Osteoblast (primary cell): ENCODE measurements around the gene UBP1. TPM values are rescaled to one million over a fixed set of nuclear protein-coding genes. Genes with fewer than 3 reads are reported as not detected.
A peak's percentile ranks its signal among the peaks of the same experiment; 100 is the strongest.

ENCODE experiments used
- DNase-seq: peaks from one replicate; pipeline ENCODE4 v3.0.0; 2011; ENCODE audit warnings: low spot score, mixed read lengths; ENCODE audit not compliant: insufficient read length; ENCODE audit errors: missing footprints
- H2AFZ ChIP-seq: 2 replicates; pipeline ENCODE4 v1.6.0; 2011; ENCODE audit warnings: mild to moderate bottlenecking, low read length
- H3K27ac ChIP-seq: 2 replicates; pipeline ENCODE4 v1.5.1; 2011; ENCODE audit warnings: mild to moderate bottlenecking, low read depth, low read length, moderate library complexity
- H3K27me3 ChIP-seq: 2 replicates; pipeline ENCODE4 v1.6.0; 2012; ENCODE audit warnings: mild to moderate bottlenecking, control low read depth, inconsistent platforms, low read length, moderate library complexity; ENCODE audit not compliant: insufficient read depth
- H3K36me3 ChIP-seq: 2 replicates; pipeline ENCODE4 v1.5.1; 2011; ENCODE audit warnings: mild to moderate bottlenecking, low read length, control low read depth, moderate library complexity; ENCODE audit not compliant: insufficient read depth
- H3K4me1 ChIP-seq: 2 replicates; pipeline ENCODE4 v1.5.1; 2011; ENCODE audit warnings: mild to moderate bottlenecking, low read length, control low read depth, moderate library complexity; ENCODE audit not compliant: insufficient read depth
- H3K4me2 ChIP-seq: 2 replicates; pipeline ENCODE4 v1.6.0; 2011; ENCODE audit warnings: mild to moderate bottlenecking, low read length; ENCODE audit not compliant: insufficient read depth
- H3K4me3 ChIP-seq: fragments of 200-600 bp; sonication (generic); 3 replicates; pipeline ENCODE4 v1.5.1; 2012; ENCODE audit warnings: mild to moderate bottlenecking, low read length, inconsistent platforms; ENCODE audit not compliant: insufficient read depth
- H3K79me2 ChIP-seq: 2 replicates; pipeline ENCODE4 v1.6.0; 2012; ENCODE audit warnings: mild to moderate bottlenecking, low read length, control low read depth, inconsistent platforms; ENCODE audit not compliant: insufficient read depth
- H3K9me3 ChIP-seq: 2 replicates; pipeline ENCODE4 v1.5.1; 2011; ENCODE audit warnings: low read depth, low read length, control low read depth
- H4K20me1 ChIP-seq: 2 replicates; pipeline ENCODE4 v1.6.0; 2012; ENCODE audit warnings: mild to moderate bottlenecking, low read length, control low read depth; ENCODE audit not compliant: insufficient read depth
- CTCF ChIP-seq: IDR thresholded peaks from 2 replicates; pipeline ENCODE4 v1.5.1; 2011; ENCODE audit warnings: mild to moderate bottlenecking, low read depth, low read length, moderate library complexity; ENCODE audit errors: extremely low read depth
- total RNA-seq: library from RNA; depleted of rRNA; stranded (reverse); fragments of >200 nt; gene quantifications from 2 replicates; pipeline ENCODE4 v1.2.3, GENCODE V29; 2012

Gene UBP1
- total RNA-seq, 1 donor = 77.4 TPM

DNA sequence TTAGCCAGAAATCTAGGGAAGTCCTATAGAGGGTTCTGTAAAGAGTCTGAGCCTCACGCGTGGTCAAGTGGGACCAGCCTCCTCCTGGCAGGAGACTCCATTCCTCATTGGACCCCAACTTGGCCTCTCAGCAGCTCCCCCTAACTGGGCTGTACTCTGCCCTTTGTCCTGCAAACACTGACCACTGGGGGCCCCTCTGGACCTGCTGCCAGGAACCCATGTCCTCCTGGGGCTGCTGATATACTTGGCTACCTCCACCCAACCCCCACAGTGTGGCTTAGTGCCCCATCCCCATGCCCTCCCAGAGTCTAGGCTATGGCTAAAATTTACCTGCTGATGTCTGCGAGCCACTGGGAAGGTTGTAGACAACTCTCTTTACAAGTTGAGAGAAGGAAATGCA is 62.7 kb downstream of the UBP1 start:
- H3K4me3 ChIP-seq = no peak overlapping the region
- H3K9me3 ChIP-seq = no peaks in the 10 kb centered on the region
- no peaks in the 10 kb centered on the region for H3K79me2 ChIP-seq
- DNase-seq = no peak
- H3K4me2 ChIP-seq = no peak overlapping the region
- TF ChIP-seq CTCF = no peak
- peaks cover 2% of the 10 kb centered on the region for H4K20me1 ChIP-seq
- H3K27ac ChIP-seq = peak overlapping the region; percentile 25
- H3K4me1 ChIP-seq = peaks cover 13% of the 10 kb centered on the region
- H2AFZ ChIP-seq = no peak overlapping the region
- H3K36me3 ChIP-seq = peaks cover 33% of the 10 kb centered on the region
- H3K27me3 ChIP-seq = no peaks in the 10 kb centered on the region

GRCh38 chr3:33373082-33373437 is 67.1 kb downstream of the UBP1 start:
- H3K27me3 ChIP-seq = no peaks in the 10 kb centered on the region
- H4K20me1 ChIP-seq = no peaks in the 10 kb centered on the region
- H3K27ac ChIP-seq = no peak overlapping the region
- peaks cover 18% of the 10 kb centered on the region for H3K36me3 ChIP-seq
- H3K79me2 ChIP-seq = no peaks in the 10 kb centered on the region
- H3K4me1 ChIP-seq = peaks cover 13% of the 10 kb centered on the region
- H3K4me2 ChIP-seq = peak overlapping the region; percentile 80
- no peak overlapping the region for H2AFZ ChIP-seq
- no peaks in the 10 kb centered on the region for H3K9me3 ChIP-seq
- no peak overlapping the region for H3K4me3 ChIP-seq
- TF ChIP-seq CTCF = no peak
- DNase-seq = no peak

DNA sequence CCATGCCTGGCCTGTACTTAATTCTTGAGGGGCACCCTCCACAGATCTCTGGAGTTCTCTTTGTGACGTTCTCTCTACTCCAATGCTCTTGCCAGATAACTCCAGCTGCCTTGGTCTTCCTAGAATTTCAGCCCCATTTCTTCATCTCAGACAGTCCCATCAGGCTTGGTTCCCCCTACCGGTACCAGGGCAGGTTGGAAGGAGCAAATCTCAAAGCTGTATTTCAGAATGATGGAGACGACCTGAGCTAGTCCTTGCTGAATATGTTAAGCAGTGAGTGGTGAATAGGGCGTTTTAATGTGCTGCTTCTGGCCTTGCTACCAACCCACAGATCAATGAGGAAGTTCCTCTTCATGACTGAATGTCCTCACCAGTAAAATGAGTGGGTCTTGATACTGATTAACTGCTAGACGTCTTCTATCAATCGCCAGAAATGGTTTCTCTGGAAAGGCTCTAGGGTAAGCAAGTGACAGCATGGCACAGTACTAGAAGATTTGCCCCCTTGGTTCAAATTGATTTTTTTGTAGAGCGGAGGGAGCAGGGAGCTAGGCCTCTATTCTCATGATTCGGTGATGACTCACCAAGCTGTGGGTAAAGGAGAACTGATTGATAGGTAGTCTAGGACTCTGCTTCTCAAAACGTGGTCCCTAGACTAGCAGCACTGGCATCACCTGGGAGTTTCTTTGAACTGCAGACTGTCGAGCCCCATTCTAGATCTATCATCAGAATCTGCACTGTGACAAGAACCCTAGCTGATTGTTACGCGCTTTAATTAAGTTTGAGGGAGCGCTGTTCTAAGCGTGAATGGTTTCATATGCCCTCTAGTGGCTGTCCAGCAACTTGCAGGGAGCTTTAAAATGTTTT is 67.8 kb downstream of the UBP1 start:
- TF ChIP-seq CTCF = peak; percentile 96
- H4K20me1 ChIP-seq = no peaks in the 10 kb centered on the region
- H3K4me2 ChIP-seq = peak overlapping the region; percentile 80
- no peaks in the 10 kb centered on the region for H3K9me3 ChIP-seq
- peaks cover 18% of the 10 kb centered on the region for H3K36me3 ChIP-seq
- peak overlapping the region; percentile 52 for H3K4me3 ChIP-seq
- H3K27ac ChIP-seq = peak overlapping the region; percentile 7
- no peaks in the 10 kb centered on the region for H3K27me3 ChIP-seq
- H2AFZ ChIP-seq = peak overlapping the region; percentile 9
- peaks cover 7% of the 10 kb centered on the region for H3K4me1 ChIP-seq
- no peak for DNase-seq
- H3K79me2 ChIP-seq = no peaks in the 10 kb centered on the region

- Histone ChIP-seq H3K27me3 (no peaks in the 10 kb centered on the region), H3K79me2 (peaks cover 2% of the 10 kb centered on the region), H3K9me3 (no peaks in the 10 kb centered on the region), H3K36me3 (peaks cover 2% of the 10 kb centered on the region), H3K4me1 (peaks cover 20% of the 10 kb centered on the region), H3K4me3 (no peak overlapping the region), H3K4me2 (no peak overlapping the region), H3K27ac (no peak overlapping the region), H2AFZ (no peak overlapping the region), H4K20me1 (no peaks in the 10 kb centered on the region)
- no peak for DNase-seq
- TF ChIP-seq CTCF = no peak
Observed at GRCh38 chr3:33364531-33365128, 75.6 kb downstream of the UBP1 start.
